Measurements from ENCODE around the gene SLC23A2. TPM values are rescaled to one million over a fixed set of nuclear protein-coding genes. Genes with fewer than 3 reads are reported as not detected.

Gene SLC23A2
- total RNA-seq, 4 donors from 2014 or later, result 4.6 to 15.2 (median 7.9) TPM

DNA sequence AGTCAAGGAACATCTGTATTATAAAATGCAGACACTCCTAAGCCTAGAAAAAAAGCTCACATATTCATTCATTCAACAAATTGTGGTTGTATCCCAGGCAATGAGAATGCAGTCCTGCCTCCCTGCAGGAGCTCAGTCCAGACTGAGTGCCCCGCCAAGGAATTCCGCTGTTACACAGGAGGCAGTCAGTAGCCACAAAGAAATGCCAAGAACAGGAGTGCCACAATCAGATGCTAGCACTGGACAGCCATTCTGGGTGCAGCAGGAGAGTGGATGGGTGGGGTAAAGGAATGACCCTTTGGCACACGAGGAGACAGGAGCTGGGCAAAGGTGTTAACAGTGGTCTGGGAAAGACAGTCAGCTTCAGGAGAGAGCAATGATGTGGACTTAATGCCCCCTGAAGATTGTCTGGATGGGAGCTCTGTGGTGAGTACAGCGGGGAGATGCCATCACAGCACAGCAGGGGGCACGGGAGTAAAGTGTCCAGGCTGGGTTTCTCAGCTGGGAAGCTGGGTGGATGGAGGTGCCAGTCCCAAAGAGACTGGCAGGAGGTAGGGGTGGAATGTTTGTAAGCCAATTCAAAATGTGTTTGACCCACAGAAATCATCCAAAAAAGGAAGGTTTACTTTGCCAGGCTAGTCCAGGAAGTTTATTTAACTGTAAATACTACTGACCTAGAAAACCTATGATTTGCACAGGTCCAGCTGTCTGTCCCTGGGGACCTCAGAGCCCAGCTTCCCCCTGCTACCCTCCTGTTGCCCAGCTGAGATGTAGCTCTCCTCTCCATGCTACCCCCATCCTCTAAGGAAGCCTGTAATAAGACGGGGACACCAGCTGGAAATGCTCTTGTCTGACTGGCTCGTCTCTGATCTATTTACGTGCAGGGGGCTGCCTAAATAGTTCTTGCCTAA, 84.1 kb downstream of the SLC23A2 start:
- intact Hi-C loops (cut with DNase I; ENCODE audit: low total_unique reads), result no loop called here

DNA sequence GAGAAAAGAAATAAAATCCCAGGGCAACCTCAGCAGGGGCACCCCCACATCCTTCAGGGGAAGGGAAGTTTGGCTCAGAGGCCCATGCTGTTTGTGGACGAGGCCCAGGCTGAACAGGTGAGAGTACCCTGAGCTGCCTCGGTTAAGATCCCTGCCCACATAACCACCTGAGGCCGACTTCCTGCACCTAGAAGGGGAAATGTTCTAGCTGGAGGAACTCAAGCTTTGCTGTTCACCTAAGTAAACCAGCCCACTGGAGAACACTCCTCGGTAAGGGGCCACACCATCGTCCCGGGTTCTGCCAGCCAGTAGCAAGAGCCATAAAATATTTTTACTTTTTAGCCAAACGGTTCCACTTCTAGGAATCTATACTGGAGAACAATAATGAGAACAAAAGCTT, 88.2 kb downstream of the SLC23A2 start:
- no peak overlapping the region for H3K4me3 ChIP-seq (ENCODE audit: low read depth, poor library complexity, severe bottlenecking)
- intact Hi-C loops (cut with DNase I; ENCODE audit: low total_unique reads), result no loop called here
- TF ChIP-seq POLR2A (IDR thresholded peaks at IDR 0.05), result no peak
- TF ChIP-seq, protein P1, sequence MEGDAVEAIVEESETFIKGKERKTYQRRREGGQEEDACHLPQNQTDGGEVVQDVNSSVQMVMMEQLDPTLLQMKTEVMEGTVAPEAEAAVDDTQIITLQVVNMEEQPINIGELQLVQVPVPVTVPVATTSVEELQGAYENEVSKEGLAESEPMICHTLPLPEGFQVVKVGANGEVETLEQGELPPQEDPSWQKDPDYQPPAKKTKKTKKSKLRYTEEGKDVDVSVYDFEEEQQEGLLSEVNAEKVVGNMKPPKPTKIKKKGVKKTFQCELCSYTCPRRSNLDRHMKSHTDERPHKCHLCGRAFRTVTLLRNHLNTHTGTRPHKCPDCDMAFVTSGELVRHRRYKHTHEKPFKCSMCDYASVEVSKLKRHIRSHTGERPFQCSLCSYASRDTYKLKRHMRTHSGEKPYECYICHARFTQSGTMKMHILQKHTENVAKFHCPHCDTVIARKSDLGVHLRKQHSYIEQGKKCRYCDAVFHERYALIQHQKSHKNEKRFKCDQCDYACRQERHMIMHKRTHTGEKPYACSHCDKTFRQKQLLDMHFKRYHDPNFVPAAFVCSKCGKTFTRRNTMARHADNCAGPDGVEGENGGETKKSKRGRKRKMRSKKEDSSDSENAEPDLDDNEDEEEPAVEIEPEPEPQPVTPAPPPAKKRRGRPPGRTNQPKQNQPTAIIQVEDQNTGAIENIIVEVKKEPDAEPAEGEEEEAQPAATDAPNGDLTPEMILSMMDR (IDR thresholded peaks at IDR 0.05), result no peak
- DNase-seq (ENCODE audit: low spot score in 2 of 2), result peak in 1 of 2 donors; percentile 67
- WGBS, 2 donors, result 91 to 97% methylated on average over 7 of the region's 7 CpGs

More for the DNA sequence above, 84.1 kb downstream of the SLC23A2 start:
- no peak overlapping the region for H3K4me3 ChIP-seq (ENCODE audit: low read depth, poor library complexity, severe bottlenecking)
- WGBS, 2 donors, result 80 to 86% methylated on average over 8 of the region's 8 CpGs
- TF ChIP-seq, protein P1 (IDR thresholded peaks at IDR 0.05), result no peak
- no peak for TF ChIP-seq POLR2A (IDR thresholded peaks at IDR 0.05)
- peak in 1 of 2 donors; percentile 52 for DNase-seq (ENCODE audit: low spot score in 2 of 2)

DNA sequence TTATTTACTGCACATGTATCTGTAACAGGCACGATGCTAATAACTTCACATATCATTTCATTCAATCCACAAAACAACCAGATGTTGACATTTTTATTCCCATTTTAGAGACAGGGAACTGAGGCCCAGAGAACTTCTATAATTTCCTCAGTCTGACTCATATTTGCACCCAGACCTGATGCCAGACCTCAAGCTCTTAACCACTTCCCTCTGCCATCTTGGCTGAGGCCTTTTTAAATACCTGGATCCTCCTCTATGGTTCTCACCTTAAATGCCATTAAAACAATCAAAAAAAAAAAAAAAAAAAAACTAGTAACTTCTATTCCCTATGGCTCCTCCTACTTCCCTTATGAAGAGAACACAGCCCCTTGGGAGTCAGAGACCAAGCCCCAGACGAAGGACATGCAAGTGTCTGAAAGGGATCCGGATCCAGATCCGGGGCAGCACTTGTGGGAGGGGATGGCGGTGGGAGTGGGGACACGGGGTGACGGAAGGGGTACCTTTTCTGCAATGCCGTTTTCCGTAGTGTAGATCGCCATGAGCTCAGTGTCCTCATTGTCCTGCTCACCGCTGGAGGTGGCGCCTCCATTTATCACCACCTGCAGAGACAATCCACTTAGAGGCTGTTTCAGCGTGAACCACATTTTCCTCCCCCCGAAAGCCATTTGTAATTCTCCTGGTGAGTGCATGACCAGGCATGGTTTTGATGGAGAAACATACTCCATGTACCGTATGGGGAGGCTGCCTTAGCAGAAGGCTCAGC, 88.7 kb downstream of the SLC23A2 start:
- WGBS, 2 donors, result 92 to 96% methylated on average over 15 of the region's 15 CpGs
- no peak overlapping the region for H3K4me3 ChIP-seq (ENCODE audit: low read depth, poor library complexity, severe bottlenecking)
- no peak for DNase-seq (ENCODE audit: low spot score in 2 of 2)
- no peak for TF ChIP-seq POLR2A (IDR thresholded peaks at IDR 0.05)
- TF ChIP-seq, protein P1 (IDR thresholded peaks at IDR 0.05), result no peak
- intact Hi-C loops (cut with DNase I; ENCODE audit: low total_unique reads), result no loop called here

DNA sequence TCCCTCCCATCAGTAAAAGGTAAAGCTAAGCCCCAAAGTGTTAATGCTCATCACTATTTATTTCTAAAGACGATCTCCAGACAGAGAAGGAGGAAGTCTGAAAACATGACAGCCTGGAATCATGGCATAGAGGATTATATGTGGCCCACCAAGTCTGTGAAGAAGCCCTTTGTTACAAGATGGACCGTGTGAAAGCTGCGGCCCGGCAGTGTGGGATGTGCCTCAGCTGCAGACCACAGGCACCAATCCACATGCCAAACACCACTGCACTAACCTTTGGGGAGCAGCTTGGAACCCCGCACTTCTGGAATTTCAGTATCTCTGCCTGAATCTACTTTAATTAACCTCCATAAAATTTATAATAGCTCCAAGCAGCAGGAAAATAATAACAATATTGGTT, 90.4 kb downstream of the SLC23A2 start:
- peak in 1 of 2 donors; percentile 39 for DNase-seq (ENCODE audit: low spot score in 2 of 2)
- WGBS, 2 donors, result 90 to 92% methylated on average over 5 of the region's 5 CpGs
- no peak for TF ChIP-seq POLR2A (IDR thresholded peaks at IDR 0.05)
- TF ChIP-seq, protein P1 (IDR thresholded peaks at IDR 0.05), result no peak
- intact Hi-C loops (cut with DNase I; ENCODE audit: low total_unique reads), result no loop called here
- no peak overlapping the region for H3K4me3 ChIP-seq (ENCODE audit: low read depth, poor library complexity, severe bottlenecking)

DNA sequence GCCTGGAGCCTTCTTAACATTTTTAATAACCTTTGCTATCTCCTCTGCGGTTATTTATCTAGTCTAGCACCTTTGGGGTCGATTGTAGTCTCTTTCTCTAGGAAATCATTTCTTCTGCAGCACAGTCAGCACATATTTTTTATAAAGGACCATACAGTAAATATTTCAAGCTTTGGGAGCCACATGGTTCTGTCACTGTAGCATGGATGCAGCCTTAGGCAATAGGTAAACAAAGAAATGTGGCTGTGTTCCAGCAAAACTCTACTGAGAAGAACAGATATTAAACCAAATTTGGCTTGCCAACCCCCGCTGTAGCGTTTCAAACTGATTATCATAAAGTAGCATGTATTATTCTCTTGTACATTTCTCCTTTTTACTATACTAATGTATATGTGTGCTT, 95.7 kb downstream of the SLC23A2 start:
- DNase-seq (ENCODE audit: low spot score in 2 of 2), result peak in 1 of 2 donors; percentile 39
- H3K4me3 ChIP-seq (ENCODE audit: low read depth, poor library complexity, severe bottlenecking), result no peak overlapping the region
- TF ChIP-seq, protein P1 (IDR thresholded peaks at IDR 0.05), result no peak
- TF ChIP-seq POLR2A (IDR thresholded peaks at IDR 0.05), result no peak
- 68 to 71% methylated on average over 4 of the region's 4 CpGs for WGBS, 2 donors
- intact Hi-C loops (cut with DNase I; ENCODE audit: low total_unique reads), result no loop called here
